HG02885 (cell line): ENCODE data around the gene ANO10.
"Not testable (repeated sequence)": the region's sequence is repeated elsewhere in the genome, so short reads cannot be mapped to it uniquely, and the experiment has no call there.

Source experiments
- ATAC-seq: cut with Tn5 transposase; IDR thresholded peaks from one replicate; pipeline ENCODE4 v1.9.1; 2021; ENCODE audit warnings: mild to moderate bottlenecking; ENCODE audit not compliant: unreplicated experiment, poor library complexity

Gene ANO10

GRCh38 chr3:43484926-43485488, 136.8 kb downstream of the ANO10 start:
- ATAC-seq: no peak

GRCh38 chr3:43481375-43481774, 140.4 kb downstream of the ANO10 start:
- no peak for ATAC-seq

- not testable (repeated sequence) for ATAC-seq
Observed at GRCh38 chr3:43478839-43479238, 143.0 kb downstream of the ANO10 start.

- no peak for ATAC-seq
Observed at GRCh38 chr3:43478118-43478785, 143.6 kb downstream of the ANO10 start.

GRCh38 chr3:43477600-43477999, 144.2 kb downstream of the ANO10 start:
- no peak for ATAC-seq

GRCh38 chr3:43473737-43474136, 148.1 kb downstream of the ANO10 start:
- ATAC-seq: no peak

GRCh38 chr3:43473244-43473643, 148.6 kb downstream of the ANO10 start:
- no peak for ATAC-seq

- ATAC-seq: no peak
Observed at GRCh38 chr3:43468133-43468532, 153.7 kb downstream of the ANO10 start.

GRCh38 chr3:43465109-43465508, 156.7 kb downstream of the ANO10 start:
- ATAC-seq: no peak

GRCh38 chr3:43462566-43462965, 159.2 kb downstream of the ANO10 start:
- ATAC-seq: not testable (repeated sequence)

GRCh38 chr3:43461345-43461744, 160.5 kb downstream of the ANO10 start:
- ATAC-seq: no peak

GRCh38 chr3:43457038-43457437, 164.8 kb downstream of the ANO10 start:
- ATAC-seq: not testable (repeated sequence)

- no peak for ATAC-seq
Observed at GRCh38 chr3:43455233-43455632, 166.6 kb downstream of the ANO10 start.

- ATAC-seq: no peak
Observed at GRCh38 chr3:43453981-43454380, 167.8 kb downstream of the ANO10 start.

GRCh38 chr3:43451670-43452254, 170.0 kb downstream of the ANO10 start:
- ATAC-seq: no peak

- no peak for ATAC-seq
Observed at GRCh38 chr3:43448098-43448497, 173.7 kb downstream of the ANO10 start.

GRCh38 chr3:43445820-43446219, 176.0 kb downstream of the ANO10 start:
- ATAC-seq: no peak

GRCh38 chr3:43442872-43443395, 178.9 kb downstream of the ANO10 start:
- ATAC-seq: no peak

GRCh38 chr3:43436507-43437140, 185.2 kb downstream of the ANO10 start:
- no peak for ATAC-seq

GRCh38 chr3:43435706-43436105, 186.1 kb downstream of the ANO10 start:
- no peak for ATAC-seq

GRCh38 chr3:43434431-43434830, 187.4 kb downstream of the ANO10 start:
- no peak for ATAC-seq
